DOHH2 (cell line): ENCODE data around the gene WDR64.

Source experiments
- H3F3A ChIP-seq: fragments of 200-600 bp; sonication (generic), shearing (Covaris generic); 2 replicates; pipeline ENCODE4 v1.6.0; 2016; ENCODE audit warnings: antibody characterized with exemption, mild to moderate bottlenecking; ENCODE audit not compliant: control insufficient read depth, insufficient read depth
- H3K27ac ChIP-seq: fragments of 200-600 bp; sonication (generic); 2 replicates; pipeline ENCODE4 v1.5.1; 2014; ENCODE audit warnings: low read depth, mild to moderate bottlenecking, low read length, moderate library complexity
- H3K27me3 ChIP-seq: fragments of 200-600 bp; sonication (generic); 2 replicates; pipeline ENCODE4 v1.6.1; 2014; ENCODE audit warnings: mild to moderate bottlenecking, low read length, mixed read lengths; ENCODE audit not compliant: control insufficient read depth
- H3K36me3 ChIP-seq: fragments of 200-600 bp; sonication (generic); 2 replicates; pipeline ENCODE4 v1.6.1; 2014; ENCODE audit warnings: mild to moderate bottlenecking, low read length, moderate library complexity, mixed read lengths; ENCODE audit not compliant: control insufficient read depth
- H3K4me1 ChIP-seq: fragments of 200-600 bp; sonication (generic); 2 replicates; pipeline ENCODE4 v1.6.1; 2014; ENCODE audit warnings: mild to moderate bottlenecking, low read length, mixed read lengths; ENCODE audit not compliant: control insufficient read depth
- H3K4me2 ChIP-seq: fragments of 200-600 bp; sonication (generic); 2 replicates; pipeline ENCODE4 v1.6.0; 2014; ENCODE audit warnings: mild to moderate bottlenecking, low read length, moderate library complexity
- H3K4me3 ChIP-seq: fragments of 200-600 bp; sonication (generic); 2 replicates; pipeline ENCODE4 v1.5.1; 2014; ENCODE audit warnings: mild to moderate bottlenecking, low read length, mixed read lengths
- H3K79me2 ChIP-seq: fragments of 200-600 bp; sonication (generic); 2 replicates; pipeline ENCODE4 v1.6.1; 2014; ENCODE audit warnings: mild to moderate bottlenecking, low read length, mixed read lengths; ENCODE audit not compliant: control insufficient read depth
- H3K9me2 ChIP-seq: fragments of 200-600 bp; sonication (generic); replicated peaks from 2 replicates; pipeline ENCODE4 v1.6.1; 2014; ENCODE audit warnings: mild to moderate bottlenecking, low read length, mixed read lengths; ENCODE audit not compliant: control insufficient read depth
- H3K9me3 ChIP-seq: fragments of 200-600 bp; sonication (generic); 2 replicates; pipeline ENCODE4 v1.6.1; 2014; ENCODE audit warnings: antibody characterized with exemption, low read length, mixed read lengths; ENCODE audit not compliant: control insufficient read depth, insufficient read depth
- H4K20me1 ChIP-seq: fragments of 200-600 bp; sonication (generic); 2 replicates; pipeline ENCODE4 v1.6.0; 2014; ENCODE audit warnings: low read depth, mild to moderate bottlenecking, antibody characterized with exemption, low read length, moderate library complexity; ENCODE audit not compliant: control insufficient read depth, insufficient read depth
- EZH2phosphoT487 ChIP-seq: fragments of 200-600 bp; sonication (generic); IDR thresholded peaks from 2 replicates; pipeline ENCODE4 v1.6.1; 2017; ENCODE audit warnings: borderline replicate concordance, mild to moderate bottlenecking, antibody characterized with exemption, low read length, moderate library complexity, mixed read lengths
- TF ChIP-seq, protein P1 (sequence below): fragments of 200-600 bp; sonication (generic); IDR thresholded peaks from one replicate; pipeline ENCODE4 v1.5.1; 2014; ENCODE audit warnings: antibody characterized with exemption, mild to moderate bottlenecking, low read depth, low read length; ENCODE audit not compliant: poor library complexity, severe bottlenecking

Gene WDR64

DNA sequence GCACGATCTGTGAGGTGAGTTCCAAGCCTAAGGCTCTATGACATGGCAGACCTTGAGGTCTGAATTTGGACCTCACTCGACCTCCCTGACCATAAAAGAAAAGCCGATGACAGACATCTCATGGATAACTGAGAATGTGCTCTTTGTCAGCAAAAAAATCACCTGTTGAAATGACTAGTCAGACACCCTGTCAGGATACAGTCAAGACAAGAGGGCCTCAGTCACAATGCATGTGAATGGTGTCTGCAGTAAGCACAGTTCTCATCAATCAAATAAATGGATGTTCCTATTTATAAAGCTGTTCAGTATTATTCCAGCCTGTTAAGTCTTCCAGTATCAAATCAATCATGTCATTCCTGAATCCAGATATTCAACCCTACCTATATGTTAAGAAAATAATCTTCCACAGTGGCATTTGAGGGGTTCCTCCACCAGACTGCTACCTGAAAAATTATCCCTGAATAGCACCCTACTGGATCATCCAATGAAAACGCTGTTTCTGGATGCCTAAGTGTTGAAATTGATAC is 167.3 kb downstream of the WDR64 start:
- no peaks in the 10 kb centered on the region for H3K9me2 ChIP-seq
- H3K4me3 ChIP-seq, result no peak overlapping the region
- no peaks in the 10 kb centered on the region for H3K79me2 ChIP-seq
- peaks cover 14% of the 10 kb centered on the region for H3K27me3 ChIP-seq
- no peaks in the 10 kb centered on the region for H3F3A ChIP-seq
- H3K27ac ChIP-seq, result no peak overlapping the region
- H3K4me1 ChIP-seq, result no peaks in the 10 kb centered on the region
- H3K4me2 ChIP-seq, result no peak overlapping the region
- H4K20me1 ChIP-seq, result no peaks in the 10 kb centered on the region
- TF ChIP-seq EZH2phosphoT487, result no peak
- TF ChIP-seq, protein P1, sequence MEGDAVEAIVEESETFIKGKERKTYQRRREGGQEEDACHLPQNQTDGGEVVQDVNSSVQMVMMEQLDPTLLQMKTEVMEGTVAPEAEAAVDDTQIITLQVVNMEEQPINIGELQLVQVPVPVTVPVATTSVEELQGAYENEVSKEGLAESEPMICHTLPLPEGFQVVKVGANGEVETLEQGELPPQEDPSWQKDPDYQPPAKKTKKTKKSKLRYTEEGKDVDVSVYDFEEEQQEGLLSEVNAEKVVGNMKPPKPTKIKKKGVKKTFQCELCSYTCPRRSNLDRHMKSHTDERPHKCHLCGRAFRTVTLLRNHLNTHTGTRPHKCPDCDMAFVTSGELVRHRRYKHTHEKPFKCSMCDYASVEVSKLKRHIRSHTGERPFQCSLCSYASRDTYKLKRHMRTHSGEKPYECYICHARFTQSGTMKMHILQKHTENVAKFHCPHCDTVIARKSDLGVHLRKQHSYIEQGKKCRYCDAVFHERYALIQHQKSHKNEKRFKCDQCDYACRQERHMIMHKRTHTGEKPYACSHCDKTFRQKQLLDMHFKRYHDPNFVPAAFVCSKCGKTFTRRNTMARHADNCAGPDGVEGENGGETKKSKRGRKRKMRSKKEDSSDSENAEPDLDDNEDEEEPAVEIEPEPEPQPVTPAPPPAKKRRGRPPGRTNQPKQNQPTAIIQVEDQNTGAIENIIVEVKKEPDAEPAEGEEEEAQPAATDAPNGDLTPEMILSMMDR, result no peak
- no peaks in the 10 kb centered on the region for H3K36me3 ChIP-seq
- no peaks in the 10 kb centered on the region for H3K9me3 ChIP-seq

DNA sequence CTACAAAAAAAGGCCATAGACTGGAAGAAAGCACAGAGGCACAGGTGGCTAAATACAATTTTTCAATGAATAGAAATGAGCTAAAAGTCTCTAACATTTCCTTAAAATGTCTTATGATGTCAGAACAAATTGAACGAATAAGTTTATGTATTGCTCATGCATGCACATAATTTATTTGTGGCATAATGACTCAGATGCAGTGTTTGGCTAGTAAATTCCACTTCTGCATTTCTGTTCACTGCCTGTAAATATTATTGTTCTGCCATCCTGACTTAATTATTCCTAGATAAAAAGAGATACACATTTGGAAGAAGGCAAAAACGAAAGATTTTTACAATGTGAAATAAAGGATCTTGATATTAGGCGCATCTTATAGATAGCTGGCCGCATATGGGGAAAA is 169.3 kb downstream of the WDR64 start:
- H3K4me3 ChIP-seq, result no peak overlapping the region
- no peaks in the 10 kb centered on the region for H3K36me3 ChIP-seq
- H3K9me2 ChIP-seq, result no peaks in the 10 kb centered on the region
- no peaks in the 10 kb centered on the region for H3K79me2 ChIP-seq
- H4K20me1 ChIP-seq, result no peaks in the 10 kb centered on the region
- no peaks in the 10 kb centered on the region for H3K9me3 ChIP-seq
- no peak overlapping the region for H3K27ac ChIP-seq
- peaks cover 14% of the 10 kb centered on the region for H3K27me3 ChIP-seq
- H3K4me2 ChIP-seq, result no peak overlapping the region
- H3K4me1 ChIP-seq, result no peaks in the 10 kb centered on the region
- TF ChIP-seq EZH2phosphoT487, result no peak
- TF ChIP-seq, protein P1, result no peak
- no peaks in the 10 kb centered on the region for H3F3A ChIP-seq

DNA sequence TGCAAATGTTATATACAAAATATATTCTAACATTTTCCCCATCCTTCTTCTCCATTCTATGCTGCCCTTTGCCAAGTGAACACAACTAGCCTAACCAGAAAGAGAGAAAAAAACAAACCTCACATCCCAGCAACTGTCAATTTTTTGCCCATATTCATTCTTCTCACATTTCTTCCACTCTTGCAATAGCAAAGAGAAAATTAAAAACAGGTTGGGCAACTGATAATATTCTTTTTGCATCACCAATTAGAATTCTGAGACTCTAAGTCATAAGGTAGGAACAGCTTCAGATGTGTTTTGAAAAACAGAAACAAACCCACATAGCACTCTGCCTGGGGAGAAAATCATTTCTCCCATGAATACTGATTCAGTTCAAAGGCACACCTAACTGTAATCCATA is 170.8 kb downstream of the WDR64 start:
- TF ChIP-seq, protein P1, result no peak
- TF ChIP-seq EZH2phosphoT487, result no peak
- Histone ChIP-seq H3K4me2 (no peak overlapping the region), H3K9me2 (no peaks in the 10 kb centered on the region), H3K9me3 (no peaks in the 10 kb centered on the region), H3K4me1 (no peaks in the 10 kb centered on the region), H3K27ac (no peak overlapping the region), H3K79me2 (no peaks in the 10 kb centered on the region), H3K36me3 (no peaks in the 10 kb centered on the region), H4K20me1 (no peaks in the 10 kb centered on the region), H3K27me3 (peaks cover 14% of the 10 kb centered on the region), H3F3A (no peaks in the 10 kb centered on the region), H3K4me3 (no peak overlapping the region)
